Measurements from ENCODE around the gene MIAT. TPM values are rescaled to one million over a fixed set of nuclear protein-coding genes. Genes with fewer than 3 reads are reported as not detected.

MIAT gene
- total RNA-seq, 3 donors from 2014 or later (not counting 1 experiment from before 2014, with no cell fraction given), result 75.3 to 105 (median 76.3) TPM

DNA sequence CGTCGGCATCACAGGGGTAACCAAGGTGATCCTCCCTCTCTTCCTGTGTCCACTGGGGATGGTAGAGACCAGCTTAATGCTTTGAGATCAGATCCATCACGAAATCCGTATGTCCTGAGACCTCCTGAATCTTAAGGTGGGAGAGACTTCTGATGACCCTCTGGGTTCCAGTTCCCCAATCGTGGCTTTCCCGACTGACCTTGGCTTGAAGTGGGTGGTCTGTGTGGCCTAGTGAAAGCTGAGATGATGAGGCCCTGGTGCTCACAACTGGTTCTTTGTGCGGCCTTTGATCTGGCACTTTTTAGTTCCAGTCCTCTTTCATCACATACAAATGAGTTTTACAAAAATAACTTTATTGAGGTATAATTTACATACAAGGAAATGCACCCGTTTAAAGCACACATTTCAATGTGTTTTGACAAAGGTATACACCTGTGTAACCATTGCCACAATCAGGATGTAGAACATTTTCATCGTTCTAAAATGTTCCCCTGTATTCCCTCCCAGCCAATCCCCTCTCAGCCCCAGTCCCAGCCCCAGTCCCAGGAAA, 6.1 kb downstream of the MIAT start:
- no peak overlapping the region for H3K4me3 Mint-ChIP-seq

DNA sequence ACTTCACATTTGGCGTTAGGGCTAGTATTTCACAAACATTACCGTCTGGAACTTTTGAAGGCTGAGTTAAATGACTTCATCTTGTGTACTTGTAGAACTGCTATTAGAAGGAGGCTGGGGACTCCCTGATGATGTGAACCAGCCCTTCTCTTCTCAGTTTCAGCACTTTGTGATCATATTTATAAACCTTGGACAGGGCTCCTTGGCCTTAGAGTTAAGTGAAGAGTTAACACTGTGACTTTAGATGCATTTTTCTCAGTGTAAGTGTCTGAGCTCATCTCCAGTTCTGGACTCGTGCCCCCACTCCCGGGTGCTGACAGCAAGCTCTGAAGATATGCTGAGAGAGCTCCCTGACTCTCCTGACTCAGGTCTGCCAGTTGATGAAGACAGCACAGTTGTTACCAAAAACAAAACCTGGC, 8.4 kb downstream of the MIAT start:
- Mint-ChIP-seq H3K4me1 (peaks cover 48 to 51% of the 10 kb centered on the region in 2 donors), H3K27ac (peak overlapping the region; percentile 82 to 88), H3K4me3 (peak overlapping the region; percentile 57), H3K27me3 (ENCODE audit: low read depth in 2 of 2) (no peaks in the 10 kb centered on the region), H3K36me3 (no peaks in the 10 kb centered on the region), H3K9me3 (no peaks in the 10 kb centered on the region)
- no peaks in the 10 kb centered on the region for H3K9me3 ChIP-seq (ENCODE audit: control insufficient read depth, insufficient read depth, low read length)
- H3K27me3 ChIP-seq (ENCODE audit: control insufficient read depth, insufficient read depth, low read length), result no peaks in the 10 kb centered on the region
- TF ChIP-seq, protein P1, sequence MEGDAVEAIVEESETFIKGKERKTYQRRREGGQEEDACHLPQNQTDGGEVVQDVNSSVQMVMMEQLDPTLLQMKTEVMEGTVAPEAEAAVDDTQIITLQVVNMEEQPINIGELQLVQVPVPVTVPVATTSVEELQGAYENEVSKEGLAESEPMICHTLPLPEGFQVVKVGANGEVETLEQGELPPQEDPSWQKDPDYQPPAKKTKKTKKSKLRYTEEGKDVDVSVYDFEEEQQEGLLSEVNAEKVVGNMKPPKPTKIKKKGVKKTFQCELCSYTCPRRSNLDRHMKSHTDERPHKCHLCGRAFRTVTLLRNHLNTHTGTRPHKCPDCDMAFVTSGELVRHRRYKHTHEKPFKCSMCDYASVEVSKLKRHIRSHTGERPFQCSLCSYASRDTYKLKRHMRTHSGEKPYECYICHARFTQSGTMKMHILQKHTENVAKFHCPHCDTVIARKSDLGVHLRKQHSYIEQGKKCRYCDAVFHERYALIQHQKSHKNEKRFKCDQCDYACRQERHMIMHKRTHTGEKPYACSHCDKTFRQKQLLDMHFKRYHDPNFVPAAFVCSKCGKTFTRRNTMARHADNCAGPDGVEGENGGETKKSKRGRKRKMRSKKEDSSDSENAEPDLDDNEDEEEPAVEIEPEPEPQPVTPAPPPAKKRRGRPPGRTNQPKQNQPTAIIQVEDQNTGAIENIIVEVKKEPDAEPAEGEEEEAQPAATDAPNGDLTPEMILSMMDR (IDR thresholded peaks at IDR 0.05), result no peak
- H3K4me1 ChIP-seq (ENCODE audit: control insufficient read depth, insufficient read depth, low read length), result peaks cover 46% of the 10 kb centered on the region
- DNase-seq, result no peak
- ATAC-seq, result peak in 2 of 3 donors; percentile 16 to 35
- intact Hi-C loops (cut with micrococcal nuclease), result loop anchor here (1.0 to 2.0 kb wide), 2 partner anchors 17 to 163 kb away; no protein-coding TSS in a partner anchor
- peaks cover 2% of the 10 kb centered on the region for H3K36me3 ChIP-seq (ENCODE audit: control insufficient read depth, insufficient read depth, low read length)
- no peak overlapping the region for H3K4me3 ChIP-seq (ENCODE audit: low read length)
- 70% methylated on average over 3 of the region's 4 CpGs for WGBS (ENCODE audit: insufficient coverage)
- no peak overlapping the region for H3K27ac ChIP-seq (ENCODE audit: low read length)

More for the DNA sequence above, 6.1 kb downstream of the MIAT start:
- Mint-ChIP-seq H3K27ac (peak overlapping the region in 1 of 2 donors; percentile 88), H3K27me3 (ENCODE audit: low read depth in 2 of 2) (no peaks in the 10 kb centered on the region), H3K4me1 (peaks cover 25 to 38% of the 10 kb centered on the region in 2 donors), H3K36me3 (no peaks in the 10 kb centered on the region), H3K9me3 (no peaks in the 10 kb centered on the region)
- TF ChIP-seq, protein P1 (IDR thresholded peaks at IDR 0.05), result no peak
- Histone ChIP-seq H3K4me3 (ENCODE audit: low read length) (no peak overlapping the region), H3K36me3 (ENCODE audit: control insufficient read depth, insufficient read depth, low read length) (peaks cover 2% of the 10 kb centered on the region), H3K27ac (ENCODE audit: low read length) (no peak overlapping the region), H3K4me1 (ENCODE audit: control insufficient read depth, insufficient read depth, low read length) (peaks cover 33% of the 10 kb centered on the region), H3K9me3 (ENCODE audit: control insufficient read depth, insufficient read depth, low read length) (no peaks in the 10 kb centered on the region), H3K27me3 (ENCODE audit: control insufficient read depth, insufficient read depth, low read length) (no peaks in the 10 kb centered on the region)
- WGBS (ENCODE audit: insufficient coverage), result 85% methylated on average over 8 of the region's 9 CpGs
- no peak for DNase-seq
- intact Hi-C loops (cut with micrococcal nuclease), result no loop called here
- ATAC-seq, result no peak

DNA sequence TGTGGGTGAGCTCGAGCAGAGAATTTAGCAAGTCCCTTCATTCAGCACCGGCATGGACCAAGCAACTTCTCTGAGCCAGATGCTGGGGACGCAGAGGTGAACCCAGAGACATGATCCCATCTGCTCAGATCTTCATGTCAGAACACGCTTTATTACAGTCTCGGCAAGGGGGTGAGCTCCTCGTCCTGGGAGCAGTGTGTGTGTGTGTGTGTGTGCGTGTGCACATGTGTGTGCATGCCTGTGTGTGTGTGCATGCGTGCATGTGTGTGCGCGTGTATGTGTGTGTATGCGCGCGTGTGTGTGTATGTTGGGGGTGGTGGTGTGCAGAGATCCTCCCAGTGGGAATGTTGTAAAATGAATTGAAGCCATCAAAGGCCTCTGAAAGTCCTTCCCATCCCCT, 9.8 kb downstream of the MIAT start:
- no peaks in the 10 kb centered on the region for H3K36me3 Mint-ChIP-seq
- Histone ChIP-seq H3K27ac (ENCODE audit: low read length) (no peak overlapping the region), H3K4me3 (ENCODE audit: low read length) (no peak overlapping the region), H3K9me3 (ENCODE audit: control insufficient read depth, insufficient read depth, low read length) (no peaks in the 10 kb centered on the region), H3K36me3 (ENCODE audit: control insufficient read depth, insufficient read depth, low read length) (peaks cover 2% of the 10 kb centered on the region), H3K27me3 (ENCODE audit: control insufficient read depth, insufficient read depth, low read length) (no peaks in the 10 kb centered on the region), H3K4me1 (ENCODE audit: control insufficient read depth, insufficient read depth, low read length) (peaks cover 60% of the 10 kb centered on the region)
- peaks cover 60 to 61% of the 10 kb centered on the region in 2 donors for H3K4me1 Mint-ChIP-seq
- no peaks in the 10 kb centered on the region for H3K9me3 Mint-ChIP-seq
- DNase-seq, result no peak
- WGBS (ENCODE audit: insufficient coverage), result 98% methylated on average over 8 of the region's 13 CpGs
- no peak overlapping the region for H3K4me3 Mint-ChIP-seq
- intact Hi-C loops (cut with micrococcal nuclease), result no loop called here
- ATAC-seq, result no peak
- no peak overlapping the region for H3K27ac Mint-ChIP-seq
- no peaks in the 10 kb centered on the region for H3K27me3 Mint-ChIP-seq (ENCODE audit: low read depth in 2 of 2)
- TF ChIP-seq, protein P1 (IDR thresholded peaks at IDR 0.05), result no peak

DNA sequence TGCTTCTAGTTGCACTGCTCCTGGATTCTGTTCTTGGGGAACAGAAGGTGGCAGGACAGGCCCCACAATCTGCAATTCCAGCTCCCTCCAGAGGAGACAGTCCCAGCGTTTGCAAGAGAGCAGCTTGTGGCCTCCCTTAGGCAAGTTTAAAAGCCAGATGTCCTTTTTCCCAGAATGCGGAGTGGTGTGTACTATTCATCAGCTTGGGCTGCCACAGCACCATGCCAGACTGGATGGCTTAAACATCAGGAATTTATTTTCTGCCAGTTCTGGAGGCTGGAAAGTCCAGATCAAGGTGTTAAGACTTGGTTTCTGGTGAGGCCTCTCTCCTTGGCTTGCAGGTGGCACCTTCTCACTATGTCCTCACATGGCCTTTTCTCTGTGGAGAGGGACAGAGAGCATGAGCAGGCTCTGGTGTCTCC, 11.7 kb downstream of the MIAT start:
- Histone ChIP-seq H3K36me3 (ENCODE audit: control insufficient read depth, insufficient read depth, low read length) (peaks cover 2% of the 10 kb centered on the region), H3K9me3 (ENCODE audit: control insufficient read depth, insufficient read depth, low read length) (no peaks in the 10 kb centered on the region), H3K4me3 (ENCODE audit: low read length) (no peak overlapping the region), H3K27ac (ENCODE audit: low read length) (no peak overlapping the region), H3K27me3 (ENCODE audit: control insufficient read depth, insufficient read depth, low read length) (no peaks in the 10 kb centered on the region), H3K4me1 (ENCODE audit: control insufficient read depth, insufficient read depth, low read length) (peaks cover 79% of the 10 kb centered on the region)
- Mint-ChIP-seq H3K27me3 (ENCODE audit: low read depth in 2 of 2) (no peaks in the 10 kb centered on the region), H3K4me1 (peaks cover 75 to 78% of the 10 kb centered on the region in 2 donors), H3K4me3 (peak overlapping the region; percentile 53), H3K9me3 (no peaks in the 10 kb centered on the region), H3K27ac (peak overlapping the region; percentile 95 to 99), H3K36me3 (no peaks in the 10 kb centered on the region)
- 70% methylated on average over 2 of the region's 2 CpGs for WGBS (ENCODE audit: insufficient coverage)
- TF ChIP-seq, protein P1 (IDR thresholded peaks at IDR 0.05), result no peak
- intact Hi-C loops (cut with micrococcal nuclease), result no loop called here
- ATAC-seq (no peak), DNase-seq (peak in 1 of 2 donors; percentile 38)
